ENCODE measurements around the gene ZNF768. TPM values are rescaled to one million over a fixed set of nuclear protein-coding genes. Genes with fewer than 3 reads are reported as not detected.

The ZNF768 gene
- polyA plus RNA-seq, 1 experiment: 9.8 TPM

GRCh38 chr16:30552956-30553355, 26.6 kb upstream of the ZNF768 start:
- POLR2A ChIA-PET: no interaction called here
- no peak for DNase-seq (ENCODE audit: low read depth, low spot score)
- no peaks in the 10 kb centered on the region for H3K27me3 ChIP-seq (ENCODE audit: control insufficient read depth, insufficient read depth, low read length)
- CTCF ChIA-PET: interaction anchor here (0.7 kb wide), 1 partner anchor 369 kb away, joined by 3 read pairs; the partner anchor contains the start of gene CORO1A
- no peak overlapping the region for H3K4me3 ChIP-seq (ENCODE audit: low read depth, low read length)
- H3K27ac ChIP-seq (ENCODE audit: low read depth, low read length): no peak overlapping the region
- H3K9me3 ChIP-seq (ENCODE audit: control insufficient read depth, insufficient read depth, low read length): no peaks in the 10 kb centered on the region; the same call in 1 of the 2 replicates
- no peak for TF ChIP-seq CTCF (IDR thresholded peaks at IDR 0.05; ENCODE audit: low read depth, low read length)

GRCh38 chr16:30551781-30552180, 25.4 kb upstream of the ZNF768 start:
- H3K9me3 ChIP-seq (ENCODE audit: control insufficient read depth, insufficient read depth, low read length): no peaks in the 10 kb centered on the region
- POLR2A ChIA-PET: no interaction called here
- TF ChIP-seq CTCF (IDR thresholded peaks at IDR 0.05; ENCODE audit: low read depth, low read length): no peak
- no peak overlapping the region for H3K4me3 ChIP-seq (ENCODE audit: low read depth, low read length)
- no peak overlapping the region for H3K27ac ChIP-seq (ENCODE audit: low read depth, low read length)
- DNase-seq (ENCODE audit: low read depth, low spot score): no peak
- H3K27me3 ChIP-seq (ENCODE audit: control insufficient read depth, insufficient read depth, low read length): no peaks in the 10 kb centered on the region
- CTCF ChIA-PET: interaction anchor here (0.5 to 0.6 kb wide), 3 partner anchors 17 to 84 kb away, joined by 3 to 4 read pairs (median 3); partner anchors contain the start of gene ZNF747

GRCh38 chr16:30548416-30549253, 22.3 kb upstream of the ZNF768 start:
- Histone ChIP-seq H3K27me3 (ENCODE audit: control insufficient read depth, insufficient read depth, low read length) (no peaks in the 10 kb centered on the region), H3K27ac (ENCODE audit: low read depth, low read length) (no peak overlapping the region), H3K9me3 (ENCODE audit: control insufficient read depth, insufficient read depth, low read length) (no peaks in the 10 kb centered on the region), H3K4me3 (ENCODE audit: low read depth, low read length) (no peak overlapping the region)
- no peak for DNase-seq (ENCODE audit: low read depth, low spot score)
- CTCF ChIA-PET: no interaction called here
- POLR2A ChIA-PET: interaction anchor here (0.7 kb wide), 1 partner anchor 9 kb away, joined by 4 read pairs; no protein-coding TSS in a partner anchor
- TF ChIP-seq CTCF (IDR thresholded peaks at IDR 0.05; ENCODE audit: low read depth, low read length): no peak

- POLR2A ChIA-PET: no interaction called here
- no peak for TF ChIP-seq CTCF (IDR thresholded peaks at IDR 0.05; ENCODE audit: low read depth, low read length)
- Histone ChIP-seq H3K27me3 (ENCODE audit: control insufficient read depth, insufficient read depth, low read length) (no peaks in the 10 kb centered on the region), H3K9me3 (ENCODE audit: control insufficient read depth, insufficient read depth, low read length) (no peaks in the 10 kb centered on the region), H3K27ac (ENCODE audit: low read depth, low read length) (no peak overlapping the region), H3K4me3 (ENCODE audit: low read depth, low read length) (no peak overlapping the region)
- no peak for DNase-seq (ENCODE audit: low read depth, low spot score)
- CTCF ChIA-PET: no interaction called here
Observed at GRCh38 chr16:30546115-30546514, 19.7 kb upstream of the ZNF768 start.

- ChIA-PET CTCF (no interaction called here), POLR2A (no interaction called here)
- TF ChIP-seq CTCF (IDR thresholded peaks at IDR 0.05; ENCODE audit: low read depth, low read length): no peak
- no peaks in the 10 kb centered on the region for H3K27me3 ChIP-seq (ENCODE audit: control insufficient read depth, insufficient read depth, low read length)
- no peak overlapping the region for H3K4me3 ChIP-seq (ENCODE audit: low read depth, low read length)
- no peaks in the 10 kb centered on the region for H3K9me3 ChIP-seq (ENCODE audit: control insufficient read depth, insufficient read depth, low read length)
- H3K27ac ChIP-seq (ENCODE audit: low read depth, low read length): no peak overlapping the region
- no peak for DNase-seq (ENCODE audit: low read depth, low spot score)
Observed at GRCh38 chr16:30543067-30543466, 16.7 kb upstream of the ZNF768 start.

All from AG04450 (cell line).